Measurements from ENCODE around the gene PTMA.

The PTMA gene

DNA sequence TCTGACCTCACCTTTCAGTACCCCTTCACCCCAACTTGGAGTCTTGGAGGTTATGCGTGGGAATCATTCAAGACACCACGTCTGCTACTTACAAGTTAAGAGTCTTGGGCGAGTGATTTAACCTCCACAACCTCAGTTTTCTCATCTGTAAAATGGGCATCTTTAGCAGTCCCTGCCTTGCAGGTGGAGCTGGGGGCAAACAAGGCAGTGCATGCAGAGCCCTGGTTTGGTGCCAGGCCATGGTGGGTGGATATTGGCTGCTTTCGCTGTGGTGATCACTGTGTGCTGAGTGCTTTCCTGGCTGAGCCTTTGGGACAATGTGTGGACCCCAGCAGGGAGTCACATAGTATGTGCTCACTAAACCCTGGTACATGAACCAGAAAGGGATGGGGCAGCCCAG is 20.4 kb upstream of the PTMA start:
- H3K4me2 ChIP-seq (ENCODE audit: low read depth, low read length) = no peak overlapping the region
- DNase-seq = no peak
- 0 out of 2 replicates have a peak overlapping the region, but pooled peaks have one; percentile 51 for H2AFZ ChIP-seq (ENCODE audit: low read length)
- no peaks in the 10 kb centered on the region for H3K79me2 ChIP-seq (ENCODE audit: low read length)
- H3K36me3 ChIP-seq (replicated peaks; ENCODE audit: insufficient read depth, low read length) = no peaks in the 10 kb centered on the region
- no peaks in the 10 kb centered on the region for H3K9me2 ChIP-seq (replicated peaks; ENCODE audit: insufficient read depth, low read length)
- H3K4me1 ChIP-seq (ENCODE audit: low read length) = no peaks in the 10 kb centered on the region
- no peaks in the 10 kb centered on the region for H3K27me3 ChIP-seq (replicated peaks; ENCODE audit: insufficient read depth, low read length)
- H3K27ac ChIP-seq (ENCODE audit: low read length) = no peak overlapping the region
- no peaks in the 10 kb centered on the region for H4K20me1 ChIP-seq (ENCODE audit: insufficient read depth, low read length)
- TF ChIP-seq EZH2phosphoT487 (IDR thresholded peaks at IDR 0.05; ENCODE audit: low read length) = no peak
- TF ChIP-seq, protein P1, sequence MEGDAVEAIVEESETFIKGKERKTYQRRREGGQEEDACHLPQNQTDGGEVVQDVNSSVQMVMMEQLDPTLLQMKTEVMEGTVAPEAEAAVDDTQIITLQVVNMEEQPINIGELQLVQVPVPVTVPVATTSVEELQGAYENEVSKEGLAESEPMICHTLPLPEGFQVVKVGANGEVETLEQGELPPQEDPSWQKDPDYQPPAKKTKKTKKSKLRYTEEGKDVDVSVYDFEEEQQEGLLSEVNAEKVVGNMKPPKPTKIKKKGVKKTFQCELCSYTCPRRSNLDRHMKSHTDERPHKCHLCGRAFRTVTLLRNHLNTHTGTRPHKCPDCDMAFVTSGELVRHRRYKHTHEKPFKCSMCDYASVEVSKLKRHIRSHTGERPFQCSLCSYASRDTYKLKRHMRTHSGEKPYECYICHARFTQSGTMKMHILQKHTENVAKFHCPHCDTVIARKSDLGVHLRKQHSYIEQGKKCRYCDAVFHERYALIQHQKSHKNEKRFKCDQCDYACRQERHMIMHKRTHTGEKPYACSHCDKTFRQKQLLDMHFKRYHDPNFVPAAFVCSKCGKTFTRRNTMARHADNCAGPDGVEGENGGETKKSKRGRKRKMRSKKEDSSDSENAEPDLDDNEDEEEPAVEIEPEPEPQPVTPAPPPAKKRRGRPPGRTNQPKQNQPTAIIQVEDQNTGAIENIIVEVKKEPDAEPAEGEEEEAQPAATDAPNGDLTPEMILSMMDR (IDR thresholded peaks at IDR 0.05; ENCODE audit: low read length) = no peak
- no peak for TF ChIP-seq EZH2 (optimal IDR thresholded peaks at IDR 0.05; ENCODE audit: low read depth, low read length)
- no peak overlapping the region for H3K4me3 ChIP-seq (ENCODE audit: low read length)
- no peaks in the 10 kb centered on the region for H3K9me3 ChIP-seq (replicated peaks; ENCODE audit: insufficient read depth, low read length)
- no peak overlapping the region for H3K9ac ChIP-seq (ENCODE audit: low read length)
- no peaks in the 10 kb centered on the region for H3F3A ChIP-seq (ENCODE audit: insufficient read depth, low read length)

DNA sequence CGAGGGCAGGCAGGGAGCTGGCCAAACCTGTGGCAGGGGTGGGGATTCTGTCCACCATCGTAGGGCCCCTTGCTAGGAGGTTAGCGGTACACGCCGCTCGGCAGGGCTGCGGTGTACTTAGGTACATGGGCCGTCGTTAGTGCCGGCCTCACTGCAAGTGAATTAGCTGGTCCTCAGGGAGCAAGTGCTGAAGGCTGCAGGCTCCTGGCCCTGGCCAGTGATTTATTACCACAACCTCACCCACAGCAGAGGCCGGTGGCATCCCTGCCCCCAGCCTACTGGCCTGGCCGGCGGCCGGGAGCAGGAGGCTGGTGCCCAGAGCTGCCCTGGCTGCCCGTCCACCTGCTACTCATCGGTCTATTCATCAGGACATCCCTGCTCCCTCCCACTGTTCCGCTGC is 19.6 kb upstream of the PTMA start:
- Histone ChIP-seq H2AFZ (ENCODE audit: low read length) (no peak overlapping the region), H3K4me2 (ENCODE audit: low read depth, low read length) (no peak overlapping the region), H3K27me3 (replicated peaks; ENCODE audit: insufficient read depth, low read length) (no peaks in the 10 kb centered on the region), H3K79me2 (ENCODE audit: low read length) (no peaks in the 10 kb centered on the region), H3K4me1 (ENCODE audit: low read length) (no peaks in the 10 kb centered on the region), H3K36me3 (replicated peaks; ENCODE audit: insufficient read depth, low read length) (no peaks in the 10 kb centered on the region), H3F3A (ENCODE audit: insufficient read depth, low read length) (no peaks in the 10 kb centered on the region), H3K9ac (ENCODE audit: low read length) (no peak overlapping the region), H3K9me3 (replicated peaks; ENCODE audit: insufficient read depth, low read length) (no peaks in the 10 kb centered on the region), H3K9me2 (replicated peaks; ENCODE audit: insufficient read depth, low read length) (no peaks in the 10 kb centered on the region), H3K27ac (ENCODE audit: low read length) (no peak overlapping the region), H3K4me3 (ENCODE audit: low read length) (no peak overlapping the region), H4K20me1 (ENCODE audit: insufficient read depth, low read length) (no peaks in the 10 kb centered on the region)
- DNase-seq = no peak
- TF ChIP-seq, protein P1 (IDR thresholded peaks at IDR 0.05; ENCODE audit: low read length) = no peak
- TF ChIP-seq EZH2phosphoT487 (IDR thresholded peaks at IDR 0.05; ENCODE audit: low read length) (no peak), EZH2 (optimal IDR thresholded peaks at IDR 0.05; ENCODE audit: low read depth, low read length) (no peak)

DNA sequence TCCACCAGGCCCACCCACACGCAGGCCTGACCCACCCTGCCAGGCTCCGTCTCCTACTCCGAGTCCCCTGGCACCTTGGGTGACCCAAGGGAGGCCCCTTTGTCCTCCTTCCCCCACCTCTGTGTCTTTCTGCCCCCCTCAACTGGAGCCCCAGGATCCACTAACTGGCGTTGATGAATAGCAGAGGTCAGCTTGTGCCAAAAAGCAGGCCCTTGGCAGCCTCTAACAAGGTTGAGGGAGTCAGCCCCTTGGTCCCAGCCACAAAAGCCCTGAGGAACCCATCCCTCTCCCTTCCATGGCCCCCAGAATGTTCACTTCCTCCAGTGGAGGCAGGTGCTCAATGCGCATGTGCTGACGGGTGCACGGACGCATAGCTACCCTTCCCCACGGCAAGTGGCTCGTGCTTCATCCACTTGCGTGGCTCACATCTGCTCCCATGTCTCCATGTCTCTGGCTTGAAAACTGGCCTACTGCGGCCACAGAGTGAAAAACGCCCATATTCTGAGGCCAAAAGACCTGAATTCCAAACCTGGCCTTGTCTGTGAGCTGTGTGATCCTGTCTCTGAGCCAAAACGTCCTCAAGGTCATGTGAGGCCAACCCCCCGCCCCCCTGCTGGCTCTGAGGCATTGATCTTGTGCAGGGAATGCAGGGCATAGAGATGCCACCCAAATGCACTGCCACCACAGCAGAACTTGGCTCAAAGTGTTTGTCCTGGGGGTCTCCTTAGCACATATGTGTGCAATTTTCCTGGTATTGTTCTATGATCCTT is 19.0 kb upstream of the PTMA start:
- Histone ChIP-seq H4K20me1 (ENCODE audit: insufficient read depth, low read length) (no peaks in the 10 kb centered on the region), H3K9me3 (replicated peaks; ENCODE audit: insufficient read depth, low read length) (no peaks in the 10 kb centered on the region), H3K4me2 (ENCODE audit: low read depth, low read length) (no peak overlapping the region), H3K27me3 (replicated peaks; ENCODE audit: insufficient read depth, low read length) (no peaks in the 10 kb centered on the region), H3K9me2 (replicated peaks; ENCODE audit: insufficient read depth, low read length) (no peaks in the 10 kb centered on the region), H2AFZ (ENCODE audit: low read length) (no peak overlapping the region), H3K27ac (ENCODE audit: low read length) (no peak overlapping the region), H3K4me1 (ENCODE audit: low read length) (no peaks in the 10 kb centered on the region), H3K4me3 (ENCODE audit: low read length) (no peak overlapping the region), H3F3A (ENCODE audit: insufficient read depth, low read length) (no peaks in the 10 kb centered on the region), H3K36me3 (replicated peaks; ENCODE audit: insufficient read depth, low read length) (no peaks in the 10 kb centered on the region), H3K79me2 (ENCODE audit: low read length) (no peaks in the 10 kb centered on the region), H3K9ac (ENCODE audit: low read length) (no peak overlapping the region)
- TF ChIP-seq, protein P1 (IDR thresholded peaks at IDR 0.05; ENCODE audit: low read length) = no peak
- TF ChIP-seq EZH2phosphoT487 (IDR thresholded peaks at IDR 0.05; ENCODE audit: low read length) = no peak
- no peak for TF ChIP-seq EZH2 (optimal IDR thresholded peaks at IDR 0.05; ENCODE audit: low read depth, low read length)
- no peak for DNase-seq

Data from MM.1S (cell line).